Right ventricle myocardium inferior (tissue), 1 donor: ENCODE results near the gene MRPL24. TPM values are rescaled to one million over a fixed set of nuclear protein-coding genes. Genes with fewer than 3 reads are reported as not detected.

Source experiments
- total RNA-seq: library from RNA; stranded (reverse); fragmentation: NEBNext Ultra II Directional; extraction: Animal tissue kit (Norgen Biotek cat#: 25700); gene quantifications from one replicate; pipeline ENCODE4 v1.2.1, GENCODE V29; 2021
- donor health status: DM: no; HTN: yes; CAD: no; lungs with severe emphysema.

The MRPL24 gene
- total RNA-seq, 1 donor from 2014 or later = 103 TPM

Other genes with a start within 250 kb of the MRPL24 start
- gene MEF2D, start 240.3 kb downstream of the MRPL24 start, total RNA-seq = 99.7 TPM
- 1.2 TPM for gene IQGAP3, start 168.5 kb downstream of the MRPL24 start, total RNA-seq
- gene TTC24, start 161.4 kb downstream of the MRPL24 start, total RNA-seq = not detected
- gene NAXE, start 149.3 kb downstream of the MRPL24 start, total RNA-seq = 116 TPM
- 14.6 TPM for gene GPATCH4, start 139.6 kb downstream of the MRPL24 start, total RNA-seq
- gene HAPLN2, start 121.7 kb downstream of the MRPL24 start, total RNA-seq = 1.4 TPM
- gene BCAN, start 99.0 kb downstream of the MRPL24 start, total RNA-seq = 0.35 TPM
- gene NES, start 63.7 kb downstream of the MRPL24 start, total RNA-seq = 131 TPM
- not detected for gene CRABP2, start 35.5 kb downstream of the MRPL24 start, total RNA-seq
- 16.6 TPM for gene METTL25B, start 12.6 kb downstream of the MRPL24 start, total RNA-seq
- gene ISG20L2, start 12.3 kb downstream of the MRPL24 start, total RNA-seq = 13.1 TPM
- gene HDGF, start 10.6 kb upstream of the MRPL24 start, total RNA-seq = 183 TPM
- 42.9 TPM for gene PRCC, start 26.4 kb upstream of the MRPL24 start, total RNA-seq
- gene SH2D2A, start 75.8 kb upstream of the MRPL24 start, total RNA-seq = 2.2 TPM
- gene INSRR, start 118.0 kb upstream of the MRPL24 start, total RNA-seq = 0.46 TPM
- gene NTRK1, start 119.8 kb upstream of the MRPL24 start, total RNA-seq = 2.4 TPM
- 8.1 TPM for gene PEAR1, start 152.6 kb upstream of the MRPL24 start, total RNA-seq
- not detected for gene LRRC71, start 179.5 kb upstream of the MRPL24 start, total RNA-seq